ENCODE data around the gene OLFML2B. TPM values are rescaled to one million over a fixed set of nuclear protein-coding genes. Genes with fewer than 3 reads are reported as not detected.

OLFML2B gene
- total and polyA plus RNA-seq, 7 experiments from 2014 or later = 0.07 to 0.47 (median 0.27) TPM; not detected in 2

DNA sequence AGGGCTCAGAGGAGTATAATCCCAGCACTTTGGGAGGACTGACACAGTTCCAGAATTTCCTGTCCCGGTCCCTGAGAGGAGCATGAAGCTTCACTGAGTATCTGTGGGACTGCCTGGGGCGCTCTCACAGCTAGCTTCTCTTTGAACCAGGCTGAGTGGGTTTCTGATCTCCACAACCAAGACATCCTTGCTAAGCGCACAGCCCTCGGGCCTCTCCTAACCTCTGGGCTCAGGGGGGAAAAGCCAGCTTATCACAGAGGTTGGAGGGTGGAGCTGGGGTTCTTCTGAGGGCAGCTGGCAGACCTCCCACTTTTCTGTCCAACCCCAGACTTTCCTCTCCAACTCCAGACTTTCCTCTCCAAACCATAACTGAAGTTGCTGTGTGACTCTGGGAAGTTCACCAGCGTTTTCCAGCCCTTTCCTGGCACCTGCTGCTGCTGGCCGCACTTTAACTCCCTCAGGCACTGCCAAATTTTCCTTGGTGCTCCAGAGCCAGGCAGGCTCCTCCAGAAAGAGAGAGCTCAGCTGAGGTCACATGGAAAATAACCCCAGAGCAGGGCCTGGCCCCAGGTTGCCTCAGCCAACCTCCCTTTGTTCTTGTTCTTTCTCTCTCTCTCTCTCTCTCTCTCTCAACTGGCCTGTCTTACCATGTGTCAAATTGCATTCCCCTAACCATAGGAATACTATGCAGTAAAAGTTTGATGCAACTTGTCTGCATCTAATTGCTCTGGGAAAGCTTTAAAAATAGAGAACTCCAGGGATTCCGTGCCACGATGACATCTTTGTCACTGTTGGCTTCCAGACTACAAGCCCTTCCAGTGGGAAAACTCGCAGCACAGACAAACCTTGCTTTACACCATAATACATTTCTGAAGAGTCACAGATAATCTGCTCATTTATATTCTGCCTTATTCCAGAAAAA, 49.5 kb downstream of the OLFML2B start:
- Histone ChIP-seq H3K27me3 (ENCODE audit: control insufficient read depth in 2 of 2, insufficient read depth in 2 of 2, low read length in 2 of 2) (no peaks in the 10 kb centered on the region), H3K27ac (ENCODE audit: low read depth, low read length) (no peak overlapping the region), H3K9me3 (ENCODE audit: control insufficient read depth in 2 of 3, low read length in 3 of 3) (no peaks in the 10 kb centered on the region), H3K4me3 (ENCODE audit: low read length) (no peak overlapping the region), H3K4me1 (ENCODE audit: control insufficient read depth in 2 of 2, insufficient read depth in 2 of 2, low read length in 2 of 2) (no peaks in the 10 kb centered on the region), H3K36me3 (ENCODE audit: control insufficient read depth in 2 of 3, insufficient read depth in 3 of 3, low read length in 3 of 3) (no peaks in the 10 kb centered on the region)
- POLR2A ChIA-PET = no interaction called here
- H3K36me3 Mint-ChIP-seq = no peaks in the 10 kb centered on the region
- peaks cover 0 to 19% (median 8%) of the 10 kb centered on the region in 7 donors for H3K4me1 Mint-ChIP-seq
- H3K27me3 Mint-ChIP-seq = no peaks in the 10 kb centered on the region
- DNase-seq (no peak), ATAC-seq (no peak)
- intact Hi-C loops (cut with micrococcal nuclease) = no loop called here
- no peak overlapping the region for H3K4me3 Mint-ChIP-seq
- CTCF ChIA-PET = no interaction called here
- H3K9me3 Mint-ChIP-seq = no peaks in the 10 kb centered on the region
- H3K27ac Mint-ChIP-seq = peak overlapping the region in 1 of 9 donors; percentile 4

- Histone ChIP-seq H3K27ac (ENCODE audit: low read depth, low read length) (no peak overlapping the region), H3K27me3 (ENCODE audit: control insufficient read depth in 2 of 2, insufficient read depth in 2 of 2, low read length in 2 of 2) (no peaks in the 10 kb centered on the region), H3K36me3 (ENCODE audit: control insufficient read depth in 2 of 3, insufficient read depth in 3 of 3, low read length in 3 of 3) (no peaks in the 10 kb centered on the region), H3K9me3 (ENCODE audit: control insufficient read depth in 2 of 3, low read length in 3 of 3) (no peaks in the 10 kb centered on the region), H3K4me1 (ENCODE audit: control insufficient read depth in 2 of 2, insufficient read depth in 2 of 2, low read length in 2 of 2) (no peaks in the 10 kb centered on the region), H3K4me3 (ENCODE audit: low read length) (no peak overlapping the region)
- intact Hi-C loops (cut with micrococcal nuclease) = no loop called here
- no peak overlapping the region for H3K4me3 Mint-ChIP-seq
- peaks cover 0 to 22% (median 9%) of the 10 kb centered on the region in 7 donors for H3K4me1 Mint-ChIP-seq
- POLR2A ChIA-PET = no interaction called here
- peak overlapping the region in 1 of 9 donors; percentile 62 for H3K27ac Mint-ChIP-seq
- DNase-seq (no peak), ATAC-seq (no peak)
- CTCF ChIA-PET = no interaction called here
- H3K36me3 Mint-ChIP-seq = peaks cover 0 to 5% (median under 1%) of the 10 kb centered on the region in 5 donors
- no peaks in the 10 kb centered on the region for H3K27me3 Mint-ChIP-seq
- H3K9me3 Mint-ChIP-seq = no peaks in the 10 kb centered on the region
These were observed 50.8 kb downstream of the OLFML2B start for GRCh38 chr1:161972828-161973227.

GRCh38 chr1:161970633-161971032, 53.0 kb downstream of the OLFML2B start:
- peaks cover 0 to 22% (median 9%) of the 10 kb centered on the region in 7 donors for H3K4me1 Mint-ChIP-seq
- Histone ChIP-seq H3K4me1 (ENCODE audit: control insufficient read depth in 2 of 2, insufficient read depth in 2 of 2, low read length in 2 of 2) (no peaks in the 10 kb centered on the region), H3K36me3 (ENCODE audit: control insufficient read depth in 2 of 3, insufficient read depth in 3 of 3, low read length in 3 of 3) (peaks cover 0 to 6% (median 0%) of the 10 kb centered on the region in 3 experiments), H3K27ac (ENCODE audit: low read depth, low read length) (no peak overlapping the region), H3K9me3 (ENCODE audit: control insufficient read depth in 2 of 3, low read length in 3 of 3) (no peaks in the 10 kb centered on the region), H3K27me3 (ENCODE audit: control insufficient read depth in 2 of 2, insufficient read depth in 2 of 2, low read length in 2 of 2) (no peaks in the 10 kb centered on the region), H3K4me3 (ENCODE audit: low read length) (no peak overlapping the region)
- intact Hi-C loops (cut with micrococcal nuclease) = no loop called here
- ATAC-seq (no peak), DNase-seq (no peak)
- H3K27me3 Mint-ChIP-seq = no peaks in the 10 kb centered on the region
- CTCF ChIA-PET = no interaction called here
- peak overlapping the region in 3 of 9 donors; percentile 12 to 68 (median 51) for H3K27ac Mint-ChIP-seq
- H3K9me3 Mint-ChIP-seq = no peaks in the 10 kb centered on the region
- POLR2A ChIA-PET = no interaction called here
- H3K36me3 Mint-ChIP-seq = peaks cover 7 to 27% (median 21%) of the 10 kb centered on the region in 5 donors
- no peak overlapping the region for H3K4me3 Mint-ChIP-seq

- no peak overlapping the region for H3K4me3 Mint-ChIP-seq
- no peaks in the 10 kb centered on the region for H3K27me3 ChIP-seq (ENCODE audit: control insufficient read depth in 2 of 2, insufficient read depth in 2 of 2, low read length in 2 of 2)
- no peaks in the 10 kb centered on the region for H3K4me1 ChIP-seq (ENCODE audit: control insufficient read depth in 2 of 2, insufficient read depth in 2 of 2, low read length in 2 of 2)
- POLR2A ChIA-PET = no interaction called here
- ATAC-seq = no peak
- H3K27ac Mint-ChIP-seq = peak overlapping the region in 4 of 9 donors; percentile 14 to 69 (median 58)
- no peaks in the 10 kb centered on the region for H3K9me3 Mint-ChIP-seq
- no peak for DNase-seq
- H3K9me3 ChIP-seq (ENCODE audit: control insufficient read depth in 2 of 3, low read length in 3 of 3) = no peaks in the 10 kb centered on the region
- CTCF ChIA-PET = no interaction called here
- peaks cover 7 to 30% (median 21%) of the 10 kb centered on the region in 5 donors for H3K36me3 Mint-ChIP-seq
- no peaks in the 10 kb centered on the region for H3K27me3 Mint-ChIP-seq
- peaks cover 0 to 22% (median 9%) of the 10 kb centered on the region in 7 donors for H3K4me1 Mint-ChIP-seq
- peaks cover 0 to 6% (median 0%) of the 10 kb centered on the region in 3 experiments for H3K36me3 ChIP-seq (ENCODE audit: control insufficient read depth in 2 of 3, insufficient read depth in 3 of 3, low read length in 3 of 3)
- intact Hi-C loops (cut with micrococcal nuclease) = no loop called here
- H3K4me3 ChIP-seq (ENCODE audit: low read length) = no peak overlapping the region
- no peak overlapping the region for H3K27ac ChIP-seq (ENCODE audit: low read depth, low read length)
These were observed 53.6 kb downstream of the OLFML2B start for GRCh38 chr1:161970036-161970435.

- Histone ChIP-seq H3K4me1 (ENCODE audit: control insufficient read depth in 2 of 2, insufficient read depth in 2 of 2, low read length in 2 of 2) (peaks cover 0 to 11% of the 10 kb centered on the region in 2 donors), H3K9me3 (ENCODE audit: control insufficient read depth in 2 of 3, low read length in 3 of 3) (no peaks in the 10 kb centered on the region), H3K4me3 (ENCODE audit: low read length) (no peak overlapping the region), H3K36me3 (ENCODE audit: control insufficient read depth in 2 of 3, insufficient read depth in 3 of 3, low read length in 3 of 3) (peaks cover 0 to 6% (median 0%) of the 10 kb centered on the region in 3 experiments), H3K27me3 (ENCODE audit: control insufficient read depth in 2 of 2, insufficient read depth in 2 of 2, low read length in 2 of 2) (no peaks in the 10 kb centered on the region), H3K27ac (ENCODE audit: low read depth, low read length) (no peak overlapping the region)
- H3K27me3 Mint-ChIP-seq = no peaks in the 10 kb centered on the region
- peaks cover 9 to 43% (median 33%) of the 10 kb centered on the region in 7 donors for H3K4me1 Mint-ChIP-seq
- intact Hi-C loops (cut with micrococcal nuclease) = no loop called here
- ATAC-seq (no peak), DNase-seq (no peak)
- ChIA-PET CTCF (no interaction called here), POLR2A (no interaction called here)
- peaks cover 0 to 4% (median 0%) of the 10 kb centered on the region in 11 donors for H3K9me3 Mint-ChIP-seq
- H3K36me3 Mint-ChIP-seq = peaks cover 7 to 40% (median 26%) of the 10 kb centered on the region in 5 donors
- H3K27ac Mint-ChIP-seq = peak overlapping the region in 1 of 9 donors; percentile 37
- H3K4me3 Mint-ChIP-seq = no peak overlapping the region
These were observed 57.6 kb downstream of the OLFML2B start for GRCh38 chr1:161966067-161966466.

GRCh38 chr1:161962091-161962887, 61.4 kb downstream of the OLFML2B start:
- Histone ChIP-seq H3K27ac (ENCODE audit: low read depth, low read length) (peak overlapping the region; percentile 58), H3K4me3 (ENCODE audit: low read length) (peak overlapping the region; percentile 27), H3K36me3 (ENCODE audit: control insufficient read depth in 2 of 3, insufficient read depth in 3 of 3, low read length in 3 of 3) (peaks cover 0 to 18% (median 0%) of the 10 kb centered on the region in 3 experiments), H3K4me1 (ENCODE audit: control insufficient read depth in 2 of 2, insufficient read depth in 2 of 2, low read length in 2 of 2) (peaks cover 0 to 11% of the 10 kb centered on the region in 2 donors), H3K9me3 (ENCODE audit: control insufficient read depth in 2 of 3, low read length in 3 of 3) (no peaks in the 10 kb centered on the region), H3K27me3 (ENCODE audit: control insufficient read depth in 2 of 2, insufficient read depth in 2 of 2, low read length in 2 of 2) (no peaks in the 10 kb centered on the region)
- DNase-seq (peak in 3 of 9 donors; percentile 8 to 14 (median 10)), ATAC-seq (peak; percentile 38)
- Mint-ChIP-seq H3K27me3 (no peaks in the 10 kb centered on the region), H3K36me3 (peaks cover 10 to 53% (median 39%) of the 10 kb centered on the region in 5 donors), H3K4me3 (peak overlapping the region; percentile 63 to 92 (median 85)), H3K27ac (peak overlapping the region; percentile 85 to 94 (median 88)), H3K9me3 (peaks cover 0 to 4% (median 0%) of the 10 kb centered on the region in 11 donors), H3K4me1 (peaks cover 6 to 47% (median 30%) of the 10 kb centered on the region in 7 donors)
- intact Hi-C loops (cut with micrococcal nuclease) = loop anchor here (2.0 kb wide), 1 partner anchor 27 kb away; no protein-coding TSS in a partner anchor
- ChIA-PET POLR2A (interaction anchor here (0.9 kb wide), 1 partner anchor 46 kb away, joined by 4 read pairs; no protein-coding TSS in a partner anchor), CTCF (interaction anchor here (0.9 to 1.6 kb wide), 4 partner anchors 29 to 75 kb away, joined by 3 to 4 read pairs (median 4); no protein-coding TSS in a partner anchor)
